Lower lobe of right lung (tissue), 2 donors: ENCODE measurements around the gene HIPK2. TPM values are rescaled to one million over a fixed set of nuclear protein-coding genes. Genes with fewer than 3 reads are reported as not detected.

Source experiments
- ATAC-seq, 2 donors: fragments of 200-7000 bp; cut with Tn5 transposase; one replicate each; pipeline ENCODE4 v1.9.1; 2020 to 2022; ENCODE audit warnings: mild to moderate bottlenecking in 2 of 2, moderate library complexity in 2 of 2
- DNase-seq: peaks from one replicate; pipeline ENCODE4 v3.0.0-alpha.2; 2020
- H3K27ac ChIP-seq: fragments of 200-600 bp; one replicate; pipeline ENCODE4 v1.8.0; 2022
- H3K27me3 ChIP-seq: fragments of 200-600 bp; one replicate; pipeline ENCODE4 v1.8.0; 2022; ENCODE audit warnings: low read depth
- H3K36me3 ChIP-seq: fragments of 200-600 bp; one replicate; pipeline ENCODE4 v1.8.0; 2022; ENCODE audit warnings: mild to moderate bottlenecking
- H3K4me1 ChIP-seq: fragments of 200-600 bp; one replicate; pipeline ENCODE4 v1.8.0; 2022
- H3K4me3 ChIP-seq: fragments of 200-600 bp; one replicate; pipeline ENCODE4 v1.8.0; 2022; ENCODE audit warnings: mild to moderate bottlenecking
- H3K9me3 ChIP-seq: fragments of 200-600 bp; one replicate; pipeline ENCODE4 v1.8.0; 2022
- intact Hi-C: fragments of 100-400 bp; cut with DNase I; formaldehyde crosslinking; loops from one replicate; pipeline ENCODE4 v1.11.0; 2022
- total RNA-seq: library from RNA; stranded (reverse); fragmentation: NEBNext Ultra II Directional; extraction: Animal tissue kit (Norgen Biotek cat#: 25700); gene quantifications from one replicate; pipeline ENCODE4 v1.2.1, GENCODE V29; 2021
- TF ChIP-seq, protein P1 (sequence below): fragments of 200-600 bp; IDR thresholded peaks from one replicate; pipeline ENCODE4 v1.8.0; 2022; ENCODE audit warnings: antibody characterized with exemption, mild to moderate bottlenecking
- donor health status: DM: no; HTN: yes; CAD: no; lungs with severe emphysema.

HIPK2 gene
- total RNA-seq, 1 donor from 2014 or later = 81.0 TPM

DNA sequence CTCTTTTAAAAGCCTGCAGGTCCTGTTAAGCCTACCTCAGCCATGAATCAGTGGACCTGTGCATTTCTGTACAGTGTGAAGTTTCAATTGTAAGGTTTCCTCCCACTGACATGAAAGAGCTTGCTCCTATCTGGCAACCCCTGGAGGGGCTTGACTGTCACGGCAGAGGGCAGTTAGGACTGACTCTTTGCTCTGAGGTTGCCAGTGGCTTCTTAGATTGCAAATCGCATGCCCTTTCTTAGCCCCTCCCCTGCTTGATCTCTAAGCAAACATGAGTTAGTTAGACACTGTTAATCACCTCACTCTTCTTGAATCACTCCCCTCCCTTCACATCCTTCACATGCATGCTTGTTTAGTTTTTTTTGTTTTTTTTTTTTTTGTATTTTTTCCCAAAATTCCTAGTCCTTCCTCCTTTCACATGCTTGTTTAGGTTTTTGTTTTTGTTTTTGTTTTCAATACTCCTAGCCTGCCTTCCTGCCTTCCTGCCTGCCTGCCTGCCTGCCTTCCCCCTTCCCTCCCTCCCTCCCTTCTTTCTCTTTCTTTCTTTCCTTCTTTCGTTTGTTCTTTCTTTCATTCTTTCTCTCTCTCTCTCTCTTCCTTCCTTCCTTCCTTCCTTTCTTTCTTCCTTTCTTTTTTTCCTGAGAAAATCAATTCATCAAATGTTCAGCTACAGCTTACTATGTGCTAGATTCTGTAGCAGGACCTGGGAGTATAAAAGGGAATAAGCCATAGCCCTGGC is 6.0 kb upstream of the HIPK2 start:
- intact Hi-C loops = no loop called here
- Histone ChIP-seq H3K4me3 (no peak overlapping the region), H3K27ac (no peak overlapping the region), H3K27me3 (no peaks in the 10 kb centered on the region), H3K9me3 (no peaks in the 10 kb centered on the region), H3K36me3 (no peaks in the 10 kb centered on the region), H3K4me1 (peaks cover 9% of the 10 kb centered on the region)
- DNase-seq = no peak
- no peak for ATAC-seq
- TF ChIP-seq, protein P1, sequence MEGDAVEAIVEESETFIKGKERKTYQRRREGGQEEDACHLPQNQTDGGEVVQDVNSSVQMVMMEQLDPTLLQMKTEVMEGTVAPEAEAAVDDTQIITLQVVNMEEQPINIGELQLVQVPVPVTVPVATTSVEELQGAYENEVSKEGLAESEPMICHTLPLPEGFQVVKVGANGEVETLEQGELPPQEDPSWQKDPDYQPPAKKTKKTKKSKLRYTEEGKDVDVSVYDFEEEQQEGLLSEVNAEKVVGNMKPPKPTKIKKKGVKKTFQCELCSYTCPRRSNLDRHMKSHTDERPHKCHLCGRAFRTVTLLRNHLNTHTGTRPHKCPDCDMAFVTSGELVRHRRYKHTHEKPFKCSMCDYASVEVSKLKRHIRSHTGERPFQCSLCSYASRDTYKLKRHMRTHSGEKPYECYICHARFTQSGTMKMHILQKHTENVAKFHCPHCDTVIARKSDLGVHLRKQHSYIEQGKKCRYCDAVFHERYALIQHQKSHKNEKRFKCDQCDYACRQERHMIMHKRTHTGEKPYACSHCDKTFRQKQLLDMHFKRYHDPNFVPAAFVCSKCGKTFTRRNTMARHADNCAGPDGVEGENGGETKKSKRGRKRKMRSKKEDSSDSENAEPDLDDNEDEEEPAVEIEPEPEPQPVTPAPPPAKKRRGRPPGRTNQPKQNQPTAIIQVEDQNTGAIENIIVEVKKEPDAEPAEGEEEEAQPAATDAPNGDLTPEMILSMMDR = no peak

DNA sequence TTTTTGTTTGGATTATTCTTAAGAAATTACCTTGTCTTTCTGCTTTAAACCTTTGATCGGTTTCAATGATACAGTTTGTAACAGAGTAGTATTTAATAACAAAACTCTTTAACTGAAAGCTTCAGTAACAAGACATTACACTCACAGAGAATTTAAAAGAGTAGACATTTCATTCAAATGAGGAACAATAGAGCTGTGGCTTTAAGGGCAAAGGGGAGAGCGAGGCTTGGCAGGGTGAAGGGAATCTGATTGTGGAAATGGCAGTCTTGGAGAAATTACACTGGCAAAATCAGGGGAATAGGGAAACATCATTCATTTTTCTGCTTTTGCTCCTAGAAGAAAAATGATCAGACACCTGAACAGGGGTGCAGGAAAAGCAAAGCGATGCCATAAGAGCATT is 5.1 kb upstream of the HIPK2 start:
- no peaks in the 10 kb centered on the region for H3K36me3 ChIP-seq
- intact Hi-C loops = no loop called here
- no peaks in the 10 kb centered on the region for H3K27me3 ChIP-seq
- H3K4me3 ChIP-seq = no peak overlapping the region
- H3K9me3 ChIP-seq = no peaks in the 10 kb centered on the region
- peaks cover 12% of the 10 kb centered on the region for H3K4me1 ChIP-seq
- no peak overlapping the region for H3K27ac ChIP-seq
- TF ChIP-seq, protein P1 = no peak
- ATAC-seq (no peak), DNase-seq (no peak)

DNA sequence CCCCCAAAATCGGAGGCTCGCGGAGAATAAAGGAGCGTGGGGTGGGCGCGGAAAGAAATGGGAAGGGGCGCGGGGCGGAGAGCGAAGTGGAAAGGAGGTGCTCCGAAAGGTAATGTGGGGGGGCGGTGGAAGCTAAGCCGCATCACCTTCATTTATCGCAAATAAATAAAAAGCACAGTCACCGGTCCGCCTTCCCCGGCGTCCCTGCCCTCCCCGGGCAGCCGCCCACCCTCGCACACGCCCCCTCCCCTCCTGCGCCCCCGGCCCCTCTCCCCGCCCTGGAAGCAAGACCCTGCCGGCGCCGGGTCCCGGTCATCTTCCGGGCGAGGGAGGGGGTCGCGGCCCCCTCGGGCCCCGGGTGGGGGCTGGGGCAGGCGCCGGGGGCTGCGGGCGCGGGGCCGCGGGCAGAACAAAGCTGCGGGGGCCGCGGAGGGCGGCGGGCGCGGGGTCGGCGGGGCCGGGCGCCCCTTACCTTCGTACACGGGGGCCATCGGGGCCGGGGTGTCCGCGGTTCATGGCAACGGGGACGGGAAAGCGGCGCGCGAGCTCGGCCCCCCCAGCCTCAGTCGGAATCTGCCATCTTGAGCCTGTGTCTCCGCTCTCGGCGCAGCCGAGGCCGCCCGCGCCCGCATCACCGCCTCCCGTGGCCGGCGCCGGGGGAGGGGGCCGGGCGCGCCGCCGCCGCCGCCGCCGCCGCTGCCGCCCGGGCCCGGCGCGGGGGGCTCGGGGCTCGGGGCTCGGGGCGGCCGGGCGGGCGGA is 486 bp downstream of the HIPK2 start:
- Histone ChIP-seq H3K4me3 (peak overlapping the region; percentile 83), H3K4me1 (peaks cover 39% of the 10 kb centered on the region), H3K27me3 (no peaks in the 10 kb centered on the region), H3K9me3 (no peaks in the 10 kb centered on the region), H3K27ac (peak overlapping the region; percentile 93), H3K36me3 (no peaks in the 10 kb centered on the region)
- peak; percentile 1 to 8 for ATAC-seq
- intact Hi-C loops = loop anchor here (10.0 kb wide), 1 partner anchor 227 kb away; no protein-coding TSS in a partner anchor
- TF ChIP-seq, protein P1 = no peak
- peak; percentile 70 for DNase-seq

DNA sequence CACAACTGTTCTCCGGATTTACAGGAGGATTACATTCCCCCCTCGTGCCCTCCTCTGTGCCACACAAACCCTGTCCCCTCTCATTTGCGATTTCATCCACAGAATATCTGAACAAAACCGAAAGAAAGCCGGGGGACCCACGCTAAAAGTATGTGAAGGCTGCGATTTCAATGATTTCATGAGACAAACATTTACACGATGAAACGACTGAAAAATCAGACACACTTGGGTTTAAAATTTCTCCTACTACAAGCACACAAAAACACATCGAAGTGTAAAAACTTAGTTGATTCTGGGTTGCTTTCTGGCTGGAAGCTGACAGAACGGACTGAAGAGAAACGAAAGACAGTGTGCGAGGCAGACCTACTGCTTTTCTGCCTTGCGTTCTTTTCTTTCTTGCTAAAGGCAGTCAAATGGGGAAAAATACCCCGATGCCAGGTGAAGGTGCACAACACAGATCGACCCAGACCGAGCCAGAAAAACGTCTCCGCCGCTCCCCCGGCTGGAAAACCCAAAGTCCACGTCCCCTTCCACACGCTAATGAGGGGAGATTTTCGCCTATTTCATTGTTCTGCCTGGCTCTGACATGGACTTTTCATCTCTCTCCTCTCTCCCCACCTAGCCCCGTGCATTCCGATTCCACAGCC is 1.2 kb downstream of the HIPK2 start:
- peaks cover 46% of the 10 kb centered on the region for H3K4me1 ChIP-seq
- peak in 1 of 2 donors; percentile 35 for ATAC-seq
- no peak for DNase-seq
- H3K4me3 ChIP-seq = peak overlapping the region; percentile 83
- no peaks in the 10 kb centered on the region for H3K27me3 ChIP-seq
- intact Hi-C loops = loop anchor here (10.0 kb wide), 1 partner anchor 228 kb away; no protein-coding TSS in a partner anchor
- H3K36me3 ChIP-seq = no peaks in the 10 kb centered on the region
- no peaks in the 10 kb centered on the region for H3K9me3 ChIP-seq
- TF ChIP-seq, protein P1 = no peak
- peak overlapping the region; percentile 93 for H3K27ac ChIP-seq

DNA sequence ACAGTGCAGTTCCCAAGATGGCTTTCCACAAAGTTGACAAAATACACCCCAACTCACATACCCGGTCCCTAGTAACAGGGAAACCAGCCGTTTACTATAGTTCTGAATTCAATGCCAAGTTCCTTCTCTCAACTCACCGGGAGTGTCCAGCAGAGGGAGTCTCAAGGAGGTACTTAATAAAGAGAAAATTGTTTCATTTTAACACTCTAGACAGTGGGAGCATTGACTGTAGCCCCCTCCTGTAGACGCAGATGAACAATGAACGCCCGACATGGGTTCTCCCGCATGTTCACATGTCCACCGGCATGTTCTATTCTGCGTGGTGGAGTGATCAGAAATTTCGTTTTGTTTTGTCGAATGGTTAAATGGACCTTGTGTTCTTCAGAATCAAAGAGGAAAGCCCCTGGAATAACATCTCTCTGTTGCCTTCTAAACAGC is 1.9 kb downstream of the HIPK2 start:
- Histone ChIP-seq H3K4me3 (peak overlapping the region; percentile 83), H3K4me1 (peaks cover 54% of the 10 kb centered on the region), H3K36me3 (no peaks in the 10 kb centered on the region), H3K9me3 (no peaks in the 10 kb centered on the region), H3K27me3 (no peaks in the 10 kb centered on the region), H3K27ac (peak overlapping the region; percentile 93)
- DNase-seq (peak; percentile 60), ATAC-seq (peak; percentile 75 to 76)
- TF ChIP-seq, protein P1 = peak; percentile 71
- intact Hi-C loops = loop anchor here (10.0 kb wide), 1 partner anchor 229 kb away; no protein-coding TSS in a partner anchor
